Transverse colon (tissue), 4 donors: ENCODE measurements around the gene CCDC142. TPM values are rescaled to one million over a fixed set of nuclear protein-coding genes. Genes with fewer than 3 reads are reported as not detected.

ENCODE experiments used
- DNase-seq: peaks from one replicate; pipeline ENCODE4 v3.0.0-alpha.2; 2019
- H3K27ac ChIP-seq, 4 donors: fragments of 200-600 bp; sonication (generic); 2 replicates each; pipeline ENCODE4 v1.5.1; 2016 to 2018; ENCODE audit warnings: inconsistent platforms in 4 of 4
- H3K27me3 ChIP-seq: fragments of 200-600 bp; sonication (generic); 2 replicates; pipeline ENCODE4 v1.5.1; 2017; ENCODE audit warnings: inconsistent platforms
- H3K36me3 ChIP-seq, 4 donors: fragments of 200-600 bp; sonication (generic); 2 replicates each; pipeline ENCODE4 v1.5.1; 2017 to 2019; ENCODE audit warnings: inconsistent platforms in 4 of 4
- H3K4me1 ChIP-seq, 4 donors: fragments of 200-600 bp; sonication (generic); 2 replicates each; pipeline ENCODE4 v1.5.1; 2017 to 2020; ENCODE audit warnings: inconsistent platforms in 4 of 4
- H3K4me3 ChIP-seq, 4 donors: fragments of 200-600 bp; sonication (generic); 1 replicate in 1 of 4; 2 replicates in 3 of 4; pipeline versions ENCODE4 v1.5.1 to v1.6.1; 2017 to 2019; ENCODE audit warnings: inconsistent platforms in 4 of 4
- H3K9me3 ChIP-seq, 2 donors: fragments of 200-600 bp; sonication (generic); 2 replicates each; pipeline ENCODE4 v1.5.1; 2017 to 2019; ENCODE audit warnings: inconsistent platforms in 2 of 2
- EP300 ChIP-seq: sonication (generic); formaldehyde crosslinking; IDR thresholded peaks from one replicate; pipeline ENCODE4 v1.6.1; 2017; ENCODE audit warnings: antibody characterized with exemption, low read depth
- POLR2A ChIP-seq: fragments of 450-650 bp; IDR thresholded peaks from one replicate; pipeline ENCODE4 v1.6.1; 2016; ENCODE audit warnings: antibody characterized with exemption, mild to moderate bottlenecking, moderate library complexity
- POLR2AphosphoS5 ChIP-seq, 3 donors: sonication (generic); formaldehyde crosslinking; IDR thresholded peaks; one replicate each; pipeline ENCODE4 v1.6.1; 2016; ENCODE audit warnings: antibody characterized with exemption in 3 of 3
- WGBS, 2 donors: methylation state at CpG; one replicate each; pipeline ENCODE4 v1.1.5; 2018; ENCODE audit warnings: low coverage in 1 of 2; 5-methylcytosine and 5-hydroxymethylcytosine counted together
- in situ Hi-C, 4 donors: fragments of 200-750 bp; cut with MboI; loops; one replicate each; pipeline versions ENCODE4 v1.15.0 to v1.15.1; 2017; ENCODE audit warnings: low sequenced_read_pairs in 3 of 4, low pct_ligation_motif_present in 1 of 4, low pct_unique_long_range_greater_than_20kb in 1 of 4
- intact Hi-C: fragments of 100-400 bp; cut with DNase I; formaldehyde crosslinking; loops from one replicate; pipeline ENCODE4 v1.15.1; 2023; ENCODE audit warnings: low total_unique reads
- total RNA-seq, 4 donors: library from RNA; depleted of rRNA; stranded (reverse); fragments of >200 nt; gene quantifications; one replicate each; pipeline ENCODE4 v1.1.0, GENCODE V29; 2016
- TF ChIP-seq, protein P1 (sequence below), 5 experiments: fragments of 200-600 bp in 3 of 5; fragments of 450-650 bp in 2 of 5; sonication (generic) in 3 of 5; IDR thresholded peaks; 1 replicate in 2 of 5; 2 replicates in 3 of 5; pipeline ENCODE4 v1.5.1; 2016 to 2017; ENCODE audit warnings: antibody characterized with exemption in 5 of 5, inconsistent platforms in 3 of 5, mild to moderate bottlenecking in 2 of 5, moderate library complexity in 1 of 5

CCDC142 gene
- total RNA-seq, 4 donors from 2014 or later, result 49.7 to 93.1 (median 71.6) TPM

DNA sequence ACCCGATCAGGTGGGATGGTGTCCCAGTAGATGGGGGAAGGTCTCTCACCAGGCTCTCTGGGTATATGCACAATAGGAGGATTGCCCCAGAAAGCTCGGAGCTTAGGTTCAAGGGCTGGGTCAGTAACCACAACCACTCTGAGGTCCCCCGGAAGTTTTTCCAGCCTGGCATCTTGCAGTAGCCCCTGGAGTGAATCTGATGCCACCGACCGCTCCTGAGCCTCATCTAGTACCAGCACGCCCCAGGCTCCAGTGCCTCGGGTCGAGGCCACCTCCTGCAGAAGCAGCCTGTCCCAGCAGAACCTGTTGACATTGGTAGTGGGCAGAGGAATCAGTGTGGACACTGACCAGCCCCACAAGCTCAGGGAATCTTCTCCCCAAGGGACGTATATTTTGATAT lies 41.2 kb upstream of the CCDC142 start:
- H3K36me3 ChIP-seq, result peaks cover 0 to 19% (median 8%) of the 10 kb centered on the region in 4 donors
- in situ Hi-C loops, result no loop called here

DNA sequence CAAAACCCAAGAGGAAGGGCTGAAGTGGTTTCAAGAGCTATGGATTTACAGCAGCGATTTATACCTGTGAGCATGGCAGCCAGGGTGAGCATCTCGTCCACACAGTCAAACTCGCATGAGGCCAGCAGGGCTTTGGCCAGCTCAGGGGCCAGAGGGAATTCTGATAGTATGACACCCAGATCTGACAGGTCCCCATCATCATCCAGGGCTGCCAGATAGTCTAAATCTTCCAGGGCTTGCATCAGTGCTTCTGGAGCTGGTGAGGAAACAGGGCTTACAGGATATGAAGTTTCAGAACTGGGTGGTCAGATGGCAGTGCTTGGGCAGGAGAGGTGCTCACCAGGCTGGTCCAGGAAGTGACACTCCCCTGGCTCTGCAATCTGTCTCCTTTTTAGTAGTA lies 39.7 kb upstream of the CCDC142 start:
- Histone ChIP-seq H3K27me3 (peaks cover 37% of the 10 kb centered on the region), H3K27ac (no peak overlapping the region), H3K36me3 (peaks cover 0 to 15% (median 7%) of the 10 kb centered on the region in 4 donors), H3K4me3 (no peak overlapping the region), H3K4me1 (no peaks in the 10 kb centered on the region), H3K9me3 (no peaks in the 10 kb centered on the region)
- in situ Hi-C loops (no loop called here), intact Hi-C loops (no loop called here)
- TF ChIP-seq EP300 (no peak), POLR2A (no peak), POLR2AphosphoS5 (IDR thresholded peaks at IDR 0.05) (no peak)
- TF ChIP-seq, protein P1, sequence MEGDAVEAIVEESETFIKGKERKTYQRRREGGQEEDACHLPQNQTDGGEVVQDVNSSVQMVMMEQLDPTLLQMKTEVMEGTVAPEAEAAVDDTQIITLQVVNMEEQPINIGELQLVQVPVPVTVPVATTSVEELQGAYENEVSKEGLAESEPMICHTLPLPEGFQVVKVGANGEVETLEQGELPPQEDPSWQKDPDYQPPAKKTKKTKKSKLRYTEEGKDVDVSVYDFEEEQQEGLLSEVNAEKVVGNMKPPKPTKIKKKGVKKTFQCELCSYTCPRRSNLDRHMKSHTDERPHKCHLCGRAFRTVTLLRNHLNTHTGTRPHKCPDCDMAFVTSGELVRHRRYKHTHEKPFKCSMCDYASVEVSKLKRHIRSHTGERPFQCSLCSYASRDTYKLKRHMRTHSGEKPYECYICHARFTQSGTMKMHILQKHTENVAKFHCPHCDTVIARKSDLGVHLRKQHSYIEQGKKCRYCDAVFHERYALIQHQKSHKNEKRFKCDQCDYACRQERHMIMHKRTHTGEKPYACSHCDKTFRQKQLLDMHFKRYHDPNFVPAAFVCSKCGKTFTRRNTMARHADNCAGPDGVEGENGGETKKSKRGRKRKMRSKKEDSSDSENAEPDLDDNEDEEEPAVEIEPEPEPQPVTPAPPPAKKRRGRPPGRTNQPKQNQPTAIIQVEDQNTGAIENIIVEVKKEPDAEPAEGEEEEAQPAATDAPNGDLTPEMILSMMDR (IDR thresholded peaks at IDR 0.05), result no peak
- 70% methylated on average over 3 of the region's 3 CpGs; no CpG with 5 or more reads in 1 of the 2 donors for WGBS, 2 donors
- DNase-seq, result no peak

More for the DNA sequence above, 41.2 kb upstream of the CCDC142 start:
- intact Hi-C loops, result no loop called here
- Histone ChIP-seq H3K27ac (no peak overlapping the region), H3K9me3 (no peaks in the 10 kb centered on the region), H3K4me1 (peaks cover 9 to 12% (median 10%) of the 10 kb centered on the region in 4 donors), H3K27me3 (peaks cover 22% of the 10 kb centered on the region), H3K4me3 (no peak overlapping the region)
- WGBS, 2 donors, result 90 to 92% methylated on average over 2 to 9 of the region's 9 CpGs
- TF ChIP-seq POLR2A (no peak), EP300 (no peak), POLR2AphosphoS5 (IDR thresholded peaks at IDR 0.05) (no peak)
- TF ChIP-seq, protein P1 (IDR thresholded peaks at IDR 0.05), result no peak
- no peak for DNase-seq

DNA sequence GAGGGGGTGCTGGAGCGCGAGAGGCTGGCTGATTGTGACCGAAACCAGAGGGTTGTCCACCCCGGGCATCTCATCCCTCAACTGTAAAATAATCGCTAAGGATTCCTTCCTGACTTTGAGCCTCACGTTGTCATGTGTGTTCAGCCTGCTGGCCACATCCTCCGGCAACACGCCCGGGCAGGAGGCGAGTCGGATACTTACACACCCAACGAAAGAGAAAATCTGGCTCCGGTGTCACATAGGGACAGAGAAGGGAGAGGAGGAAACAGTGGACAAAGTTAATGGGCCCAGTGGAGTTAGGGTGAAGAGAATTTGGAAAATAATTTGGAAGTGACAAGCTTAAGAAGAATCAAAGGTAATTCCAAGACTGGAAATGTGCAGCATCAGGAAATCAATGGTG lies 33.9 kb upstream of the CCDC142 start:
- WGBS, 2 donors, result 80 to 86% methylated on average over 9 to 13 of the region's 13 CpGs
- Histone ChIP-seq H3K36me3 (no peaks in the 10 kb centered on the region), H3K27ac (no peak overlapping the region), H3K4me3 (peak overlapping the region in 1 of 4 donors; percentile 39), H3K4me1 (peaks cover 8 to 30% (median 27%) of the 10 kb centered on the region in 4 donors), H3K27me3 (peaks cover 95% of the 10 kb centered on the region), H3K9me3 (no peaks in the 10 kb centered on the region)
- DNase-seq, result no peak
- TF ChIP-seq POLR2AphosphoS5 (IDR thresholded peaks at IDR 0.05), result no peak
- TF ChIP-seq POLR2A, result no peak
- no peak for TF ChIP-seq EP300
- TF ChIP-seq, protein P1 (IDR thresholded peaks at IDR 0.05), result no peak
- intact Hi-C loops, result no loop called here
- in situ Hi-C loops, result no loop called here

DNA sequence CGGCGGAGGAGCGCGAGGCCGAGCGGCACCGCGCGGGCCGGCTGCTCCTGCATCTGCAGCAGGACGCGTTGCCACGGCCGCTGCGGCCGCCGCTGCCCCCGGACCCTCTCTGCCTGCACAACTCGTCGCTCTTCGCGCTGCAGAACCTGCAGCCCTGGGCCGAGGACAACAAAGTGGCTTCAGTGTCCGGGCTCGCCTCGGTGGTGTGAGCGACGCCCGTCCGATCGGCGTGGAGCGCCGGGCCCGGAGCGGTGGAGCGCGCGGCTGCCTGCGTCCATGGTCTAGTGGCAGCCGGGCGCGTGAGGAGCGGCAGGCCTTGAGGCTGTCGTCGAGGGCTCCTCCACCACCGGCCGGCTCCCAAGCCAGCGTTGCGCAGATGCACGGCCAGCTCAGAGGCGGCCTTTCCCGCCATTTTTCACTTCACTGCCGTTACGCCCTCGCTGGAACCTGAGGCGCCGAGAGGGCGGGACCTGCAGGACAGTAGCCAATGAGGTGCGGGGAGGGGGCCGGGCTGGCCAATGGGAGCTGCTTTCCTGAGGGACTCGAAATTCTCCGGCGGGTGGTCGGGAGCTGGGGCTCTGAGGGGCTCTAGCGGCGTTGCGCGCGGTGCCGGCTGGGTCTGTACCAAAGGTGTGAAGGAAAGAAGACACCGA lies 33.3 kb upstream of the CCDC142 start:
- TF ChIP-seq, protein P1 (IDR thresholded peaks at IDR 0.05), result no peak
- TF ChIP-seq POLR2AphosphoS5 (IDR thresholded peaks at IDR 0.05) (no peak), POLR2A (no peak), EP300 (no peak)
- Histone ChIP-seq H3K36me3 (no peaks in the 10 kb centered on the region), H3K27ac (no peak overlapping the region), H3K4me1 (peaks cover 8 to 30% (median 27%) of the 10 kb centered on the region in 4 donors), H3K9me3 (no peaks in the 10 kb centered on the region), H3K4me3 (peak overlapping the region in 2 of 4 donors; percentile 28 to 39), H3K27me3 (peaks cover 100% of the 10 kb centered on the region)
- intact Hi-C loops, result no loop called here
- in situ Hi-C loops, result no loop called here
- peak; percentile 60 for DNase-seq
- 10% methylated on average over 2 to 60 of the region's 72 CpGs for WGBS, 2 donors
